Endodermal cell (in vitro differentiated cells): ENCODE data around the gene ZNF365. TPM values are rescaled to one million over a fixed set of nuclear protein-coding genes. Genes with fewer than 3 reads are reported as not detected.

Experiments used
- DNase-seq: peaks from one replicate; pipeline ENCODE4 v3.0.0-alpha.2; 2017
- H3K27ac ChIP-seq: 2 replicates; pipeline ENCODE4 v1.5.1; 2013; ENCODE audit warnings: mild to moderate bottlenecking, low read depth, low read length, moderate library complexity
- H3K27me3 ChIP-seq: 2 replicates; pipeline ENCODE4 v1.6.1; 2013; ENCODE audit warnings: mild to moderate bottlenecking, low read length, moderate library complexity; ENCODE audit not compliant: insufficient read depth, control insufficient read depth, poor library complexity, severe bottlenecking
- H3K36me3 ChIP-seq: 2 replicates; pipeline ENCODE4 v1.7.0; 2013; ENCODE audit warnings: mild to moderate bottlenecking, low read length, moderate library complexity; ENCODE audit not compliant: control insufficient read depth, insufficient read depth
- H3K4me1 ChIP-seq: one replicate; pipeline ENCODE4 v1.7.0; 2013; ENCODE audit warnings: low read length; ENCODE audit not compliant: control insufficient read depth, insufficient read depth
- H3K4me3 ChIP-seq: 2 replicates; pipeline ENCODE4 v1.5.1; 2013; ENCODE audit warnings: mild to moderate bottlenecking, low read length, moderate library complexity
- H3K9ac ChIP-seq: 2 replicates; pipeline ENCODE4 v1.6.1; 2013; ENCODE audit warnings: mild to moderate bottlenecking, low read length, moderate library complexity; ENCODE audit not compliant: poor library complexity, severe bottlenecking; ENCODE audit errors: extremely low read depth
- H3K9me3 ChIP-seq: 2 replicates; pipeline ENCODE4 v1.6.1; 2013; ENCODE audit warnings: mild to moderate bottlenecking, low read length, moderate library complexity; ENCODE audit not compliant: control insufficient read depth
- H3K27ac Mint-ChIP-seq: 2 replicates; pipeline ENCODE4 v1.8.0; 2020; ENCODE audit warnings: mixed read lengths
- H3K27me3 Mint-ChIP-seq: 2 replicates; pipeline ENCODE4 v1.8.0; 2021; ENCODE audit warnings: mild to moderate bottlenecking, mixed read lengths; ENCODE audit not compliant: insufficient read depth
- H3K36me3 Mint-ChIP-seq: 2 replicates; pipeline ENCODE4 v1.8.0; 2020; ENCODE audit warnings: low read depth, mixed read lengths
- H3K4me1 Mint-ChIP-seq: 2 replicates; pipeline ENCODE4 v1.8.0; 2020; ENCODE audit warnings: mixed read lengths
- H3K4me3 Mint-ChIP-seq: 2 replicates; pipeline ENCODE4 v1.8.0; 2020; ENCODE audit warnings: mild to moderate bottlenecking, moderate library complexity, mixed read lengths
- H3K9me3 Mint-ChIP-seq: 2 replicates; pipeline ENCODE4 v1.8.0; 2020; ENCODE audit warnings: mild to moderate bottlenecking, mixed read lengths
- CTCF ChIP-seq: fragments of 200-600 bp; sonication (generic); conservative IDR thresholded peaks from 2 replicates; pipeline ENCODE4 v1.5.0; 2021; ENCODE audit warnings: antibody characterized with exemption, mild to moderate bottlenecking
- WGBS, 2 experiments: methylation state at CpG; one replicate each; pipeline versions ENCODE4 v1.1.5 to v1.1.7; 2013; ENCODE audit warnings: missing lambda C conversion rate in 2 of 2, mixed read lengths in 1 of 2; ENCODE audit not compliant: insufficient coverage in 1 of 2, insufficient read length in 1 of 2; 5-methylcytosine and 5-hydroxymethylcytosine counted together
- total RNA-seq, 2 donors: library from RNA; stranded (reverse); fragmentation: NEBNext Ultra II Directional in 1 of 2; extraction: Animal tissue kit (Norgen Biotek cat#: 25700) in 1 of 2; gene quantifications; 2 replicates in 1 of 2; 3 replicates in 1 of 2; pipeline ENCODE4 v1.2.1, GENCODE V29; 2021

The ZNF365 gene
- total RNA-seq, 2 donors from 2014 or later = 0.31 TPM; not detected in 1

GRCh38 chr10:62384057-62384446 lies 9.9 kb downstream of the ZNF365 start:
- no peaks in the 10 kb centered on the region for H3K9me3 Mint-ChIP-seq
- no peak for DNase-seq
- 97 to 100% methylated on average over 4 to 5 of the region's 5 CpGs for WGBS, 2 experiments
- no peaks in the 10 kb centered on the region for H3K36me3 ChIP-seq
- H3K36me3 Mint-ChIP-seq = no peaks in the 10 kb centered on the region
- no peak overlapping the region for H3K9ac ChIP-seq
- no peak overlapping the region for H3K27ac ChIP-seq
- H3K4me3 Mint-ChIP-seq = no peak overlapping the region
- no peak for TF ChIP-seq CTCF
- no peak overlapping the region for H3K4me3 ChIP-seq
- no peaks in the 10 kb centered on the region for H3K27me3 Mint-ChIP-seq
- no peaks in the 10 kb centered on the region for H3K4me1 ChIP-seq
- no peaks in the 10 kb centered on the region for H3K27me3 ChIP-seq
- H3K9me3 ChIP-seq = no peaks in the 10 kb centered on the region
- no peaks in the 10 kb centered on the region for H3K4me1 Mint-ChIP-seq
- H3K27ac Mint-ChIP-seq = no peak overlapping the region

GRCh38 chr10:62384447-62385081 lies 10.4 kb downstream of the ZNF365 start:
- TF ChIP-seq CTCF = no peak
- H3K36me3 ChIP-seq = no peaks in the 10 kb centered on the region
- Mint-ChIP-seq H3K4me3 (no peak overlapping the region), H3K27ac (no peak overlapping the region), H3K36me3 (no peaks in the 10 kb centered on the region), H3K4me1 (no peaks in the 10 kb centered on the region), H3K9me3 (no peaks in the 10 kb centered on the region), H3K27me3 (no peaks in the 10 kb centered on the region)
- no peak overlapping the region for H3K9ac ChIP-seq
- H3K27ac ChIP-seq = no peak overlapping the region
- no peaks in the 10 kb centered on the region for H3K27me3 ChIP-seq
- no peak overlapping the region for H3K4me3 ChIP-seq
- DNase-seq = no peak
- WGBS, 2 experiments = 97 to 100% methylated on average over 2 to 3 of the region's 4 CpGs
- H3K9me3 ChIP-seq = no peaks in the 10 kb centered on the region
- no peaks in the 10 kb centered on the region for H3K4me1 ChIP-seq

- DNase-seq = no peak
- Mint-ChIP-seq H3K9me3 (no peaks in the 10 kb centered on the region), H3K4me3 (no peak overlapping the region), H3K36me3 (no peaks in the 10 kb centered on the region), H3K27ac (no peak overlapping the region), H3K27me3 (no peaks in the 10 kb centered on the region), H3K4me1 (no peaks in the 10 kb centered on the region)
- H3K27ac ChIP-seq = no peak overlapping the region
- H3K9ac ChIP-seq = no peak overlapping the region
- H3K4me1 ChIP-seq = no peaks in the 10 kb centered on the region
- no peaks in the 10 kb centered on the region for H3K9me3 ChIP-seq
- no peak for TF ChIP-seq CTCF
- WGBS, 2 experiments = 89 to 93% methylated on average over 3 to 4 of the region's 4 CpGs
- H3K36me3 ChIP-seq = no peaks in the 10 kb centered on the region
- no peaks in the 10 kb centered on the region for H3K27me3 ChIP-seq
- no peak overlapping the region for H3K4me3 ChIP-seq
Measured at GRCh38 chr10:62386356-62387320, 12.5 kb downstream of the ZNF365 start.
